ENCODE data around the gene PRKD1. TPM values are rescaled to one million over a fixed set of nuclear protein-coding genes. Genes with fewer than 3 reads are reported as not detected.

The PRKD1 gene
- total RNA-seq, 6 experiments from 2014 or later: 0.74 to 6.2 (median 2.2) TPM

DNA sequence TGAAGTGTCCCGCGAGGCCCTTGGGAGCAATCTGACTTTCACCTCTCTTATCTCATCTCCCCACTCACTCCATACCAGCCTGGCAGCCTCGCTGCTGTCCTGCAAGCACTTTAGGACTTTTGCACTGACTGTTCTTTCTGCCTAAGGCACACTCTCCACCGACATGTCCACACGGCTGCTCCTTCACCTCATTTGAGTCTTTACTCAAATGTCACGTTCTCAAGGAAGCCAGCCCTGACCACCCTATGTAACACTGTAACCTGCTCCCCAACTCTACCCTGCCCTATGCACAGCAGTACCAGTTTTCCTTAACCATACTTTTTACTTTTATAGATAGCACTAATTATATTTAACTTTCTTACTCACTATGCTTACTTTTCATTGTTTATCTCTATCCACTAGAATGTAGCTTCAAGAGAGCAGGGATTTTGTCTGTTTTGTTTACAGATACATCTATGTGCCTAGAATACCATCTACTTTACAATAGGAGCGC, 32.0 kb downstream of the PRKD1 start:
- no peaks in the 10 kb centered on the region for H3K4me1 ChIP-seq
- peak in 2 of 4 donors; percentile 47 to 53 for ATAC-seq
- no peak for TF ChIP-seq CTCF (IDR thresholded peaks at IDR 0.05)
- no peak for TF ChIP-seq POLR2A (IDR thresholded peaks at IDR 0.05)
- no peak overlapping the region for H3K27ac ChIP-seq
- intact Hi-C loops (cut with DNase I): no loop called here
- H3K36me3 ChIP-seq: no peaks in the 10 kb centered on the region
- DNase-seq: no peak
- H3K27me3 ChIP-seq: no peaks in the 10 kb centered on the region
- no peak overlapping the region for H3K4me3 ChIP-seq
- 29% methylated on average over 7 of the region's 7 CpGs for WGBS (ENCODE audit: insufficient coverage, low coverage, low lambda C conversion rate, missing lambda C conversion rate)
- no peaks in the 10 kb centered on the region for H3K9me3 ChIP-seq

- Histone ChIP-seq H3K4me3 (no peak overlapping the region), H3K9me3 (no peaks in the 10 kb centered on the region), H3K27me3 (no peaks in the 10 kb centered on the region), H3K27ac (no peak overlapping the region), H3K4me1 (no peaks in the 10 kb centered on the region), H3K36me3 (no peaks in the 10 kb centered on the region)
- DNase-seq (no peak), ATAC-seq (no peak)
- intact Hi-C loops (cut with DNase I): no loop called here
- WGBS (ENCODE audit: insufficient coverage, low coverage, low lambda C conversion rate, missing lambda C conversion rate): 86% methylated on average over 3 of the region's 3 CpGs
- TF ChIP-seq POLR2A (IDR thresholded peaks at IDR 0.05) (no peak), CTCF (IDR thresholded peaks at IDR 0.05) (no peak)
Observed at GRCh38 chr14:29893989-29894388, 33.7 kb downstream of the PRKD1 start.

DNA sequence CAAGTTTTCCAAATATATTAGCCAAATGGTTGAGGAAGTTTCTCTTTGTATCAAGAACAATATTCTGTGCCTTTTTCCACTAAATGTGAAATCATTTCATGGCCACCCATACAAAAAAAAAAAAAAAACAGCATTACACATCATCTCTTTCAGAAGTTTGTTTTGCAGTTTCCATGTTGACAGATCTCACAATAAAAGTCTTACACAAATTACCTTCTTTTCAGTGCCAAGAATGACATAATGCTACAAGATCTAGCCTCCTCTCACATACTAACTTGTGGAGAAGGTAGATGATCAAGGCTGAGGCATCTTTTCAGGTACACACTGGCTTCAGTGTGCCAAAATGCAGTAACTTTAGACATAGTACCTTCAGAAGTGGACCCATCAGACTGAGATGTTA, 35.3 kb downstream of the PRKD1 start:
- no peaks in the 10 kb centered on the region for H3K4me1 ChIP-seq
- no peak for TF ChIP-seq CTCF (IDR thresholded peaks at IDR 0.05)
- no peak for TF ChIP-seq POLR2A (IDR thresholded peaks at IDR 0.05)
- ATAC-seq (peak in 1 of 4 donors; percentile 28), DNase-seq (no peak)
- intact Hi-C loops (cut with DNase I): no loop called here
- H3K27me3 ChIP-seq: no peaks in the 10 kb centered on the region
- H3K36me3 ChIP-seq: no peaks in the 10 kb centered on the region
- no peak overlapping the region for H3K4me3 ChIP-seq
- H3K27ac ChIP-seq: no peak overlapping the region
- no peaks in the 10 kb centered on the region for H3K9me3 ChIP-seq

- Histone ChIP-seq H3K27me3 (no peaks in the 10 kb centered on the region), H3K4me1 (no peaks in the 10 kb centered on the region), H3K27ac (no peak overlapping the region), H3K36me3 (no peaks in the 10 kb centered on the region), H3K9me3 (no peaks in the 10 kb centered on the region), H3K4me3 (no peak overlapping the region)
- intact Hi-C loops (cut with DNase I): no loop called here
- no peak for ATAC-seq
- no peak for DNase-seq
- WGBS (ENCODE audit: insufficient coverage, low coverage, low lambda C conversion rate, missing lambda C conversion rate): 48% methylated on average over 5 of the region's 5 CpGs
- TF ChIP-seq CTCF (IDR thresholded peaks at IDR 0.05) (no peak), POLR2A (IDR thresholded peaks at IDR 0.05) (no peak)
Observed at GRCh38 chr14:29885988-29886387, 41.7 kb downstream of the PRKD1 start.

GRCh38 chr14:29868000-29868399, 59.6 kb downstream of the PRKD1 start:
- no peak overlapping the region for H3K27ac ChIP-seq
- DNase-seq (no peak), ATAC-seq (no peak)
- TF ChIP-seq CTCF (IDR thresholded peaks at IDR 0.05) (no peak), POLR2A (IDR thresholded peaks at IDR 0.05) (no peak)
- no peaks in the 10 kb centered on the region for H3K9me3 ChIP-seq
- H3K4me3 ChIP-seq: no peak overlapping the region
- H3K36me3 ChIP-seq: no peaks in the 10 kb centered on the region
- no peaks in the 10 kb centered on the region for H3K4me1 ChIP-seq
- WGBS (ENCODE audit: insufficient coverage, low coverage, low lambda C conversion rate, missing lambda C conversion rate): 61% methylated on average over 3 of the region's 3 CpGs
- H3K27me3 ChIP-seq: no peaks in the 10 kb centered on the region
- intact Hi-C loops (cut with DNase I): no loop called here

Measured in right lobe of liver (tissue), 6 donors.